ENCODE measurements around the gene KEL.

The KEL gene

GRCh38 chr7:142896741-142897379 is 65.3 kb downstream of the KEL start:
- no peak for DNase-seq

GRCh38 chr7:142896151-142896550 is 66.0 kb downstream of the KEL start:
- no peak for DNase-seq

GRCh38 chr7:142894985-142895593 is 67.1 kb downstream of the KEL start:
- no peak for DNase-seq

GRCh38 chr7:142894112-142894984 is 67.8 kb downstream of the KEL start:
- DNase-seq, result no peak

GRCh38 chr7:142892951-142893350 is 69.2 kb downstream of the KEL start:
- DNase-seq, result no peak

- DNase-seq, result no peak
Measured at GRCh38 chr7:142891490-142892082, 70.6 kb downstream of the KEL start.
